Uterus (tissue), 2 donors: ENCODE data around the gene KIR2DL4.
"Not testable (repeated sequence)": the region's sequence is repeated elsewhere in the genome, so short reads cannot be mapped to it uniquely, and the experiment has no call there.

Experiments used
- POLR2A ChIP-seq, 2 donors: fragments of 450-650 bp; IDR thresholded peaks; one replicate each; pipeline ENCODE4 v1.6.1; 2016; ENCODE audit warnings: antibody characterized with exemption in 2 of 2, mild to moderate bottlenecking in 1 of 2, moderate library complexity in 1 of 2
- TF ChIP-seq, protein P1 (sequence below), 4 experiments: fragments of 200-600 bp in 2 of 4; fragments of 450-650 bp in 2 of 4; sonication (generic) in 2 of 4; IDR thresholded peaks; one replicate each; pipeline ENCODE4 v1.5.1; 2016 to 2019; ENCODE audit warnings: antibody characterized with exemption in 4 of 4, mild to moderate bottlenecking in 2 of 4, moderate library complexity in 1 of 4

DNA sequence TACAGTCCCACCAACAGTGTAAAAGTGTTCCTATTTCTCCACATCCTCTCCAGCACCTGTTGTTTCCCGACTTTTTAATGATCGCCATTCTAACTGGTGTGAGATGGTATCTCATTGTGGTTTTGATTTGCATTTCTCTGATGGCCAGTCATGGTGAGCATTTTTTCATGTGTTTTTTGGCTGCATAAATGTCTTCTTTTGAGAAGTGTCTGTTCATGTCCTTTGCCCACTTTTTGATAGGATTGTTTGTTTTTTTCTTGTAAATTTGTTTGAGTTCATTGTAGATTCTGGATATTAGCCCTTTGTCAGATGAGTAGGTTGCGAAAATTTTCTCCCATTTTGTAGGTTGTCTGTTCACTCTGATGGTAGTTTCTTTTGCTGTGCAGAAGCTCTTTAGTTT lies 60.0 kb downstream of the KIR2DL4 start:
- not testable (repeated sequence) for TF ChIP-seq POLR2A (IDR thresholded peaks at IDR 0.05)
- TF ChIP-seq, protein P1, sequence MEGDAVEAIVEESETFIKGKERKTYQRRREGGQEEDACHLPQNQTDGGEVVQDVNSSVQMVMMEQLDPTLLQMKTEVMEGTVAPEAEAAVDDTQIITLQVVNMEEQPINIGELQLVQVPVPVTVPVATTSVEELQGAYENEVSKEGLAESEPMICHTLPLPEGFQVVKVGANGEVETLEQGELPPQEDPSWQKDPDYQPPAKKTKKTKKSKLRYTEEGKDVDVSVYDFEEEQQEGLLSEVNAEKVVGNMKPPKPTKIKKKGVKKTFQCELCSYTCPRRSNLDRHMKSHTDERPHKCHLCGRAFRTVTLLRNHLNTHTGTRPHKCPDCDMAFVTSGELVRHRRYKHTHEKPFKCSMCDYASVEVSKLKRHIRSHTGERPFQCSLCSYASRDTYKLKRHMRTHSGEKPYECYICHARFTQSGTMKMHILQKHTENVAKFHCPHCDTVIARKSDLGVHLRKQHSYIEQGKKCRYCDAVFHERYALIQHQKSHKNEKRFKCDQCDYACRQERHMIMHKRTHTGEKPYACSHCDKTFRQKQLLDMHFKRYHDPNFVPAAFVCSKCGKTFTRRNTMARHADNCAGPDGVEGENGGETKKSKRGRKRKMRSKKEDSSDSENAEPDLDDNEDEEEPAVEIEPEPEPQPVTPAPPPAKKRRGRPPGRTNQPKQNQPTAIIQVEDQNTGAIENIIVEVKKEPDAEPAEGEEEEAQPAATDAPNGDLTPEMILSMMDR (IDR thresholded peaks at IDR 0.05) = not testable (repeated sequence)
